ENCODE measurements around the gene PCDHGC4. TPM values are rescaled to one million over a fixed set of nuclear protein-coding genes. Genes with fewer than 3 reads are reported as not detected.

The PCDHGC4 gene
- total and polyA plus RNA-seq, 7 donors = 0.06 to 1.2 (median 0.36) TPM; not detected in 1

GRCh38 chr5:141532726-141533125, 47.9 kb downstream of the PCDHGC4 start:
- no peak for TF ChIP-seq CTCF (IDR thresholded peaks at IDR 0.05)
- 98 to 100% (median 99%) methylated on average over 1 of the region's 1 CpG for WGBS, 3 donors
- Histone ChIP-seq H3K4me3 (no peak overlapping the region), H3K4me1 (peaks cover 13% of the 10 kb centered on the region), H3K27ac (no peak overlapping the region), H3K27me3 (ENCODE audit: insufficient read depth in 3 of 3, low read length in 2 of 3) (no peaks in the 10 kb centered on the region), H3K36me3 (ENCODE audit: insufficient read depth in 1 of 2, low read depth in 1 of 2) (peaks cover 3 to 69% of the 10 kb centered on the region in 2 donors), H3K9me3 (no peaks in the 10 kb centered on the region)
- intact Hi-C loops (cut with DNase I) = no loop called here
- DNase-seq (no peak), ATAC-seq (no peak)

DNA sequence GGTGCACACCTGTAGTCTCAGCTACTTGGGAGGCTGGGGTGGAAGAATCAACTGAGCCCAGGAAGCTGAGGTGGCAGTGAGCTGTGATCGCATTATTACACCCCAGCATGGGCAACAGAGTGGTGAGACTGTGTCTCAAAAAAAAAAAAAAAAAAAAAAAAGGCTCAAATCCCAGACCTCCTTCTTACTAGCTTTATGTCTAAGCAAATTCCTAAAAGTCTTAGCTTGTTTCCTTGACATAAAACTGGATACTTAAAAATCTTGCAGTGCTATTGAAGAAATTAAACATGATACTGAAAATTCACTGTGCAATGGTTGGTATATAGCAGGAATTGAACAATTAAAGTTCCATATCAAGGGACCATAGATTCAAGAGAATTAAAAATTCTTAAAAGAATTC, 49.1 kb downstream of the PCDHGC4 start:
- intact Hi-C loops (cut with DNase I) = no loop called here
- peaks cover 3 to 62% of the 10 kb centered on the region in 2 donors for H3K36me3 ChIP-seq (ENCODE audit: insufficient read depth in 1 of 2, low read depth in 1 of 2)
- WGBS, 3 donors = 100% methylated on average over 1 of the region's 1 CpG
- no peak for TF ChIP-seq CTCF (IDR thresholded peaks at IDR 0.05)
- no peak for DNase-seq
- no peak overlapping the region for H3K4me3 ChIP-seq
- no peaks in the 10 kb centered on the region for H3K9me3 ChIP-seq
- no peak for ATAC-seq
- H3K4me1 ChIP-seq = peaks cover 7% of the 10 kb centered on the region
- H3K27me3 ChIP-seq (ENCODE audit: insufficient read depth in 3 of 3, low read length in 2 of 3) = no peaks in the 10 kb centered on the region
- H3K27ac ChIP-seq = no peak overlapping the region

DNA sequence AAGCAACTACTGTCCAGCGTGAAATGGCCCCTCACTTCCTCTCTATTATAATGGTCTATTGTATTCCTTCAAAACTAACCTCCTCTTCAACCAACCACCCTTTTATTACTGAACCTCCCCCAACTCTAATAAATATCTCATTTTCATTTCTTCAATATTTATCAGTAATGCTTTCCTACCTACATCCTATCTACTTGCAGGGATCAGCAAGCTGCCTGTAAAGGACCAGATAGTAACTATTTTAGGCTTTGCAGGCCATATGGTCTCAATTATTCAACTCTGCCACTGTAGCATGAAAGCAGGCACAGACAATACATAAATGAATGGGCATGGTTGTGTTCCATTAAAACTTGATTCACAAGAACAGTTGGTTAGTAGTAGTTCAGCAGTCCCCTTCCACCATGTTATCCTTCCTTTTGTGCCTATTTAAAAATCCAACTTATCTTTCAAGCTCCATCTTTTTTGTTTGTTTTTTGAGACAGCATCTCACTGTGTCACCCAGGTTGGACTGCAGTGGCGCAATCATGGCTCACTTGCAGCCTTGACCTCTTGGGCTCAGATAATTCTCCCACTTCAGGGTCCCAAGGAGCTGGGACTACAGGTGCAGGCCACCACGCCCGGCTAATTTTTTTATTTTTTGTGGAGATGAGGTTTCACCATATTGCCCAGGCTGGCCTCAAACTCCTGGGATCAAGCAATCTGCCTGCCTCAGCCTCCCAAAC, 49.8 kb downstream of the PCDHGC4 start:
- Histone ChIP-seq H3K4me3 (no peak overlapping the region), H3K27me3 (ENCODE audit: insufficient read depth in 3 of 3, low read length in 2 of 3) (no peaks in the 10 kb centered on the region), H3K36me3 (ENCODE audit: insufficient read depth in 1 of 2, low read depth in 1 of 2) (peaks cover 3 to 61% of the 10 kb centered on the region in 2 donors), H3K9me3 (no peaks in the 10 kb centered on the region), H3K27ac (no peak overlapping the region), H3K4me1 (peaks cover under 1% of the 10 kb centered on the region)
- no peak for ATAC-seq
- 92 to 98% (median 93%) methylated on average over 4 of the region's 4 CpGs for WGBS, 3 donors
- intact Hi-C loops (cut with DNase I) = no loop called here
- no peak for DNase-seq
- TF ChIP-seq CTCF (IDR thresholded peaks at IDR 0.05) = no peak

Other genes with a start within 250 kb of the PCDHGC4 start
- gene PCDHB15, start 239.6 kb upstream of the PCDHGC4 start, total RNA-seq = 1 to 10 TPM in 2 of 4 donors, under 1 TPM in 2; 0.50 to 2.5 (median 0.91) TPM
- under 1 TPM; 0.44 to 0.58 (median 0.45) TPM for gene PCDHB15, start 239.6 kb upstream of the PCDHGC4 start, polyA plus RNA-seq
- under 1 TPM in 2 of 4 donors, not detected in 2; 0.19 to 0.32 TPM for gene SLC25A2, start 181.0 kb upstream of the PCDHGC4 start, total RNA-seq
- under 1 TPM in 1 of 3 donors, not detected in 2; 0.04 TPM for gene SLC25A2, start 181.0 kb upstream of the PCDHGC4 start, polyA plus RNA-seq
- 100 to 1,000 TPM in 2 of 4 donors, 10 to 100 TPM in 2; 92.9 to 139 (median 117) TPM for gene TAF7, start 164.2 kb upstream of the PCDHGC4 start, total RNA-seq
- 100 to 1,000 TPM; 112 to 249 (median 139) TPM for gene TAF7, start 164.2 kb upstream of the PCDHGC4 start, polyA plus RNA-seq
- gene PCDHGA1, start 154.5 kb upstream of the PCDHGC4 start, total RNA-seq = 1 to 10 TPM in 1 of 4 donors, under 1 TPM in 3; 0.51 to 1.4 (median 0.65) TPM
- 1 to 10 TPM in 1 of 3 donors, under 1 TPM in 2; 0.27 to 2.1 (median 0.56) TPM for gene PCDHGA1, start 154.5 kb upstream of the PCDHGC4 start, polyA plus RNA-seq
- gene PCDHGA2, start 146.3 kb upstream of the PCDHGC4 start, total RNA-seq = 1 to 10 TPM; 1.2 to 1.8 (median 1.6) TPM
- 1 to 10 TPM in 1 of 3 donors, under 1 TPM in 2; 0.22 to 1.1 (median 0.25) TPM for gene PCDHGA2, start 146.3 kb upstream of the PCDHGC4 start, polyA plus RNA-seq
- gene PCDHGA3, start 141.2 kb upstream of the PCDHGC4 start, total RNA-seq = 1 to 10 TPM in 3 of 4 donors, under 1 TPM in 1; 0.97 to 2.4 (median 1.7) TPM
- under 1 TPM; 0.33 to 0.67 (median 0.34) TPM for gene PCDHGA3, start 141.2 kb upstream of the PCDHGC4 start, polyA plus RNA-seq
- 1 to 10 TPM in 2 of 4 donors, under 1 TPM in 2; 0.71 to 1.8 (median 1.2) TPM for gene PCDHGB1, start 134.9 kb upstream of the PCDHGC4 start, total RNA-seq
- gene PCDHGB1, start 134.9 kb upstream of the PCDHGC4 start, polyA plus RNA-seq = under 1 TPM; 0.08 to 0.22 (median 0.12) TPM
- gene PCDHGA4, start 130.0 kb upstream of the PCDHGC4 start, total RNA-seq = 1 to 10 TPM in 3 of 4 donors, under 1 TPM in 1; 0.84 to 2.4 (median 2.2) TPM
- under 1 TPM; 0.14 to 0.47 (median 0.40) TPM for gene PCDHGA4, start 130.0 kb upstream of the PCDHGC4 start, polyA plus RNA-seq
- 1 to 10 TPM; 1.2 to 2.4 (median 1.9) TPM for gene PCDHGB2, start 125.0 kb upstream of the PCDHGC4 start, total RNA-seq
- under 1 TPM; 0.10 to 0.67 (median 0.65) TPM for gene PCDHGB2, start 125.0 kb upstream of the PCDHGC4 start, polyA plus RNA-seq
- 1 to 10 TPM in 2 of 4 donors, under 1 TPM in 2; 0.84 to 2.0 (median 1.2) TPM for gene PCDHGA5, start 120.9 kb upstream of the PCDHGC4 start, total RNA-seq
- gene PCDHGA5, start 120.9 kb upstream of the PCDHGC4 start, polyA plus RNA-seq = under 1 TPM; 0.07 to 0.38 (median 0.35) TPM
- 1 to 10 TPM in 3 of 4 donors, under 1 TPM in 1; 0.92 to 2.0 (median 1.2) TPM for gene PCDHGB3, start 114.8 kb upstream of the PCDHGC4 start, total RNA-seq
- gene PCDHGB3, start 114.8 kb upstream of the PCDHGC4 start, polyA plus RNA-seq = under 1 TPM; 0.17 to 0.44 (median 0.35) TPM
- gene PCDHGA6, start 111.1 kb upstream of the PCDHGC4 start, total RNA-seq = 1 to 10 TPM; 1.3 to 2.5 (median 1.8) TPM
- gene PCDHGA6, start 111.1 kb upstream of the PCDHGC4 start, polyA plus RNA-seq = under 1 TPM; 0.03 to 0.72 (median 0.57) TPM
- gene PCDHGA7, start 102.3 kb upstream of the PCDHGC4 start, total RNA-seq = 1 to 10 TPM in 2 of 4 donors, under 1 TPM in 2; 0.97 to 2.2 (median 1.1) TPM
- under 1 TPM; 0.07 to 0.35 (median 0.35) TPM for gene PCDHGA7, start 102.3 kb upstream of the PCDHGC4 start, polyA plus RNA-seq
- 1 to 10 TPM in 3 of 4 donors, under 1 TPM in 1; 0.99 to 3.0 (median 2.0) TPM for gene PCDHGB4, start 97.3 kb upstream of the PCDHGC4 start, total RNA-seq
- under 1 TPM; 0.24 to 0.52 (median 0.49) TPM for gene PCDHGB4, start 97.3 kb upstream of the PCDHGC4 start, polyA plus RNA-seq
- gene PCDHGA8, start 92.4 kb upstream of the PCDHGC4 start, total RNA-seq = 1 to 10 TPM in 3 of 4 donors, under 1 TPM in 1; 0.82 to 1.6 (median 1.3) TPM
- gene PCDHGA8, start 92.4 kb upstream of the PCDHGC4 start, polyA plus RNA-seq = under 1 TPM; 0.04 to 0.30 (median 0.26) TPM
- 1 to 10 TPM; 2.7 to 5.1 (median 4.0) TPM for gene PCDHGB5, start 87.1 kb upstream of the PCDHGC4 start, total RNA-seq
- 1 to 10 TPM in 1 of 3 donors, under 1 TPM in 2; 0.61 to 1.4 (median 0.95) TPM for gene PCDHGB5, start 87.1 kb upstream of the PCDHGC4 start, polyA plus RNA-seq
- gene PCDHGA9, start 82.3 kb upstream of the PCDHGC4 start, total RNA-seq = 1 to 10 TPM; 1.5 to 3.5 (median 1.9) TPM
- gene PCDHGA9, start 82.3 kb upstream of the PCDHGC4 start, polyA plus RNA-seq = under 1 TPM; 0.11 to 0.42 (median 0.36) TPM
- gene PCDHGB6, start 77.0 kb upstream of the PCDHGC4 start, total RNA-seq = 1 to 10 TPM; 2.0 to 4.1 (median 2.9) TPM
- gene PCDHGB6, start 77.0 kb upstream of the PCDHGC4 start, polyA plus RNA-seq = under 1 TPM; 0.46 to 0.83 (median 0.82) TPM
- 1 to 10 TPM in 3 of 4 donors, under 1 TPM in 1; 0.86 to 3.9 (median 2.8) TPM for gene PCDHGA10, start 72.0 kb upstream of the PCDHGC4 start, total RNA-seq
- gene PCDHGA10, start 72.0 kb upstream of the PCDHGC4 start, polyA plus RNA-seq = under 1 TPM; 0.27 to 0.56 (median 0.39) TPM
- 1 to 10 TPM; 3.8 to 7.2 (median 5.7) TPM for gene PCDHGB7, start 67.4 kb upstream of the PCDHGC4 start, total RNA-seq
- gene PCDHGB7, start 67.4 kb upstream of the PCDHGC4 start, polyA plus RNA-seq = 1 to 10 TPM in 1 of 3 donors, under 1 TPM in 2; 0.70 to 1.1 (median 0.90) TPM
- gene PCDHGA11, start 64.0 kb upstream of the PCDHGC4 start, total RNA-seq = 1 to 10 TPM in 3 of 4 donors, under 1 TPM in 1; 0.94 to 4.4 (median 2.9) TPM
- under 1 TPM; 0.21 to 0.72 (median 0.45) TPM for gene PCDHGA11, start 64.0 kb upstream of the PCDHGC4 start, polyA plus RNA-seq
- 1 to 10 TPM; 2.6 to 6.9 (median 3.6) TPM for gene PCDHGA12, start 54.5 kb upstream of the PCDHGC4 start, total RNA-seq
- under 1 TPM; 0.38 to 0.56 (median 0.39) TPM for gene PCDHGA12, start 54.5 kb upstream of the PCDHGC4 start, polyA plus RNA-seq
- gene PCDHGC3, start 9.1 kb upstream of the PCDHGC4 start, total RNA-seq = 10 to 100 TPM in 3 of 4 donors, 1 to 10 TPM in 1; 7.3 to 25.2 (median 14.2) TPM
- 10 to 100 TPM in 1 of 3 donors, 1 to 10 TPM in 2; 8.6 to 22.3 (median 9.0) TPM for gene PCDHGC3, start 9.1 kb upstream of the PCDHGC4 start, polyA plus RNA-seq
- 1 to 10 TPM in 1 of 4 donors, under 1 TPM in 3; 0.49 to 1.2 (median 0.65) TPM for gene PCDHGC5, start 4.1 kb downstream of the PCDHGC4 start, total RNA-seq
- gene PCDHGC5, start 4.1 kb downstream of the PCDHGC4 start, polyA plus RNA-seq = under 1 TPM in 2 of 3 donors, not detected in 1; 0.08 to 0.95 TPM
- 100 to 1,000 TPM; 112 to 217 (median 160) TPM for gene DIAPH1, start 134.0 kb downstream of the PCDHGC4 start, total RNA-seq
- 100 to 1,000 TPM in 2 of 3 donors, 10 to 100 TPM in 1; 93.1 to 147 (median 122) TPM for gene DIAPH1, start 134.0 kb downstream of the PCDHGC4 start, polyA plus RNA-seq
- 10 to 100 TPM; 16.9 to 34.1 (median 27.1) TPM for gene HDAC3, start 151.8 kb downstream of the PCDHGC4 start, total RNA-seq
- gene HDAC3, start 151.8 kb downstream of the PCDHGC4 start, polyA plus RNA-seq = 10 to 100 TPM; 30.1 to 41.3 (median 34.7) TPM
- gene RELL2, start 152.0 kb downstream of the PCDHGC4 start, total RNA-seq = under 1 TPM in 3 of 4 donors, not detected in 1; 0.11 to 0.66 (median 0.61) TPM
- 1 to 10 TPM in 1 of 3 donors, under 1 TPM in 2; 0.31 to 1.5 (median 0.63) TPM for gene RELL2, start 152.0 kb downstream of the PCDHGC4 start, polyA plus RNA-seq
- gene FCHSD1, start 166.4 kb downstream of the PCDHGC4 start, total RNA-seq = 1 to 10 TPM; 1.3 to 2.4 (median 2.1) TPM
- 1 to 10 TPM; 1.3 to 1.4 (median 1.4) TPM for gene FCHSD1, start 166.4 kb downstream of the PCDHGC4 start, polyA plus RNA-seq
- gene ARAP3, start 197.2 kb downstream of the PCDHGC4 start, total RNA-seq = 1 to 10 TPM; 5.2 to 10.0 (median 5.4) TPM
- gene ARAP3, start 197.2 kb downstream of the PCDHGC4 start, polyA plus RNA-seq = 1 to 10 TPM; 2.4 to 4.5 (median 2.5) TPM

All from psoas muscle (tissue), 8 donors.